Hepatic stellate cell (primary cell): ENCODE data around the gene ELFN2.

Source experiments
- DNase-seq: peaks from one replicate; pipeline ENCODE4 v3.0.0; 2011; ENCODE audit warnings: low spot score

ELFN2 gene

GRCh38 chr22:37427711-37428635 lies 694 bp upstream of the ELFN2 start:
- no peak for DNase-seq

GRCh38 chr22:37426706-37427134 lies 559 bp downstream of the ELFN2 start:
- no peak for DNase-seq

- DNase-seq: no peak
These were observed 1.2 kb downstream of the ELFN2 start for GRCh38 chr22:37425800-37426705.

- DNase-seq: no peak
These were observed 1.9 kb downstream of the ELFN2 start for GRCh38 chr22:37425369-37425768.

- no peak for DNase-seq
These were observed 4.0 kb downstream of the ELFN2 start for GRCh38 chr22:37423283-37423682.

GRCh38 chr22:37421468-37421877 lies 5.8 kb downstream of the ELFN2 start:
- DNase-seq: no peak

- no peak for DNase-seq
These were observed 6.4 kb downstream of the ELFN2 start for GRCh38 chr22:37420686-37421467.

GRCh38 chr22:37419969-37420685 lies 7.2 kb downstream of the ELFN2 start:
- DNase-seq: no peak

- no peak for DNase-seq
These were observed 7.8 kb downstream of the ELFN2 start for GRCh38 chr22:37419370-37419968.

GRCh38 chr22:37418627-37419369 lies 8.5 kb downstream of the ELFN2 start:
- DNase-seq: no peak

GRCh38 chr22:37417677-37418348 lies 9.5 kb downstream of the ELFN2 start:
- DNase-seq: no peak

- no peak for DNase-seq
These were observed 10.0 kb downstream of the ELFN2 start for GRCh38 chr22:37417264-37417663.

GRCh38 chr22:37416827-37417226 lies 10.5 kb downstream of the ELFN2 start:
- DNase-seq: no peak

GRCh38 chr22:37416389-37416788 lies 10.9 kb downstream of the ELFN2 start:
- DNase-seq: no peak

GRCh38 chr22:37415210-37415609 lies 12.1 kb downstream of the ELFN2 start:
- no peak for DNase-seq

GRCh38 chr22:37414288-37414687 lies 13.0 kb downstream of the ELFN2 start:
- DNase-seq: no peak

GRCh38 chr22:37413546-37413945 lies 13.7 kb downstream of the ELFN2 start:
- no peak for DNase-seq

- no peak for DNase-seq
These were observed 14.6 kb downstream of the ELFN2 start for GRCh38 chr22:37412495-37413250.

GRCh38 chr22:37411655-37412054 lies 15.6 kb downstream of the ELFN2 start:
- DNase-seq: no peak
